Thoracic aorta (tissue), 2 donors: ENCODE measurements around the gene NEK9. TPM values are rescaled to one million over a fixed set of nuclear protein-coding genes. Genes with fewer than 3 reads are reported as not detected.

Source experiments
- ATAC-seq: fragments of 150-250 bp; one replicate; pipeline ENCODE4 v1.8.0; 2017; ENCODE audit warnings: low read depth; ENCODE audit not compliant: insufficient number of reproducible peaks, low FRiP score
- DNase-seq: peaks from one replicate; pipeline ENCODE4 v3.0.0-alpha.2; 2020; ENCODE audit warnings: low spot score
- H3K27ac ChIP-seq, 2 donors: fragments of 200-600 bp; sonication (generic); 1 replicate in 1 of 2; 2 replicates in 1 of 2; pipeline ENCODE4 v1.5.1; 2016; ENCODE audit warnings: mild to moderate bottlenecking in 2 of 2, moderate library complexity in 2 of 2
- H3K27me3 ChIP-seq: fragments of 200-600 bp; sonication (generic); replicated peaks from 2 replicates; pipeline ENCODE4 v1.6.0; 2016; ENCODE audit warnings: mild to moderate bottlenecking; ENCODE audit not compliant: insufficient read depth
- H3K36me3 ChIP-seq: fragments of 200-600 bp; sonication (generic); one replicate; pipeline ENCODE4 v1.5.1; 2016
- H3K4me1 ChIP-seq, 2 donors: fragments of 200-600 bp; sonication (generic); 1 replicate in 1 of 2; 2 replicates in 1 of 2; pipeline versions ENCODE4 v1.5.1 to v1.6.0; 2016; ENCODE audit warnings: low read depth in 2 of 2, mild to moderate bottlenecking in 1 of 2; ENCODE audit not compliant: control insufficient read depth in 1 of 2
- H3K4me3 ChIP-seq: fragments of 200-600 bp; sonication (generic); 2 replicates; pipeline ENCODE4 v1.5.1; 2016; ENCODE audit warnings: mild to moderate bottlenecking
- H3K9me3 ChIP-seq: fragments of 200-600 bp; sonication (generic); 2 replicates; pipeline ENCODE4 v1.5.1; 2016
- CTCF ChIP-seq: fragments of 200-600 bp; sonication (generic); IDR thresholded peaks from one replicate; pipeline ENCODE4 v1.5.1; 2019; ENCODE audit warnings: antibody characterized with exemption
- total RNA-seq, 2 donors: library from RNA; depleted of rRNA; stranded (reverse); fragments of >200 nt; gene quantifications; one replicate each; pipeline versions ENCODE4 v1.1.0 to v1.2.3, GENCODE V29; 2016

Gene NEK9
- total RNA-seq, 2 donors from 2014 or later, result 51.3 to 65.3 TPM

GRCh38 chr14:75044322-75044721, 82.5 kb downstream of the NEK9 start:
- no peaks in the 10 kb centered on the region for H3K9me3 ChIP-seq
- no peak for TF ChIP-seq CTCF
- DNase-seq, result no peak
- peaks cover 1 to 28% of the 10 kb centered on the region in 2 donors for H3K4me1 ChIP-seq
- H3K4me3 ChIP-seq, result no peak overlapping the region
- H3K27ac ChIP-seq, result no peak overlapping the region
- no peak for ATAC-seq
- no peaks in the 10 kb centered on the region for H3K27me3 ChIP-seq
- H3K36me3 ChIP-seq, result peaks cover 11% of the 10 kb centered on the region

DNA sequence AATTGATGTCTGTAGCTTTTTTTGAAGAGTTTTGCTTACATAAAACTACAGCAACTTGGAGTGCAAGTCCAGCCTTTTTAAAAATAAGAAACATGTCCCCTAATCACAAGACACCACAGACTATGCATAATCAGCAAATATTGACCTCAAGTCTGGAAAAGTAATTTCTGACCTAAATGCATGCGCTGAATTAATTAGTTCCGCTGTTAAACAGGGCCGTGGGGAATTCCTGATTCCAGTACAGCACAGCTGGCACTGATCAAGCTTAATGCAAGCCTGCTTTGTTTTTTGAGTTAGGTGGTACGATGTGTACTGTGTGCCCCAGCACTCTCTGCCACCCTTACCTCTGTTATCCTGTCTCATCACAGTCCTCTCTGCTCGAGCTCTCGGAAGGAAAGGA, 84.8 kb downstream of the NEK9 start:
- H3K27ac ChIP-seq, result no peak overlapping the region
- H3K9me3 ChIP-seq, result no peaks in the 10 kb centered on the region
- DNase-seq (no peak), ATAC-seq (no peak)
- H3K36me3 ChIP-seq, result peaks cover 24% of the 10 kb centered on the region
- H3K4me3 ChIP-seq, result no peak overlapping the region
- no peak for TF ChIP-seq CTCF
- no peaks in the 10 kb centered on the region for H3K27me3 ChIP-seq
- H3K4me1 ChIP-seq, result peaks cover 0 to 12% of the 10 kb centered on the region in 2 donors

DNA sequence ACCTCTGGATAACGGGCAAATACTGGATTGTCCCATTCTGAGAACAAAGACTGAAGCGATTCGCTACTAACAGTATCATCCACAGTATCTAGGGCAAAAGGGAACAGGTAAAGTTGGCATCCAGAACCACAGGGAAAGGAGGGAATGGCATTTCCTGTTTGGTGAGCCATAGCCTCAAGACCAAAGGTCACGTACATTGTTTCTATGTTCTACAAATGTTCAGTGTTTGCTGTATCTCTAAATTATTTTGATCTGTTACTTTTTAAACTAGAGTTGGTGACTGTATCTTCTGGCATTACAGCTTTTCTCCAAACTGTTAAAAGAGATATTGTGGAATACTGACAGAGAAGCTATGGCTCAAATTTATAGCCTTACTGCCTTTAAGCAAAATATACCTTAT, 85.2 kb downstream of the NEK9 start:
- TF ChIP-seq CTCF, result no peak
- Histone ChIP-seq H3K36me3 (peaks cover 24% of the 10 kb centered on the region), H3K27me3 (no peaks in the 10 kb centered on the region), H3K27ac (no peak overlapping the region), H3K4me3 (no peak overlapping the region), H3K9me3 (no peaks in the 10 kb centered on the region), H3K4me1 (peaks cover 0 to 12% of the 10 kb centered on the region in 2 donors)
- no peak for ATAC-seq
- DNase-seq, result no peak

- no peak for DNase-seq
- peaks cover 24% of the 10 kb centered on the region for H3K36me3 ChIP-seq
- no peak for ATAC-seq
- H3K27ac ChIP-seq, result no peak overlapping the region
- no peaks in the 10 kb centered on the region for H3K9me3 ChIP-seq
- no peak for TF ChIP-seq CTCF
- no peak overlapping the region for H3K4me3 ChIP-seq
- H3K27me3 ChIP-seq, result no peaks in the 10 kb centered on the region
- peaks cover 0 to 12% of the 10 kb centered on the region in 2 donors for H3K4me1 ChIP-seq
Observed at GRCh38 chr14:75040959-75041358, 85.9 kb downstream of the NEK9 start.

DNA sequence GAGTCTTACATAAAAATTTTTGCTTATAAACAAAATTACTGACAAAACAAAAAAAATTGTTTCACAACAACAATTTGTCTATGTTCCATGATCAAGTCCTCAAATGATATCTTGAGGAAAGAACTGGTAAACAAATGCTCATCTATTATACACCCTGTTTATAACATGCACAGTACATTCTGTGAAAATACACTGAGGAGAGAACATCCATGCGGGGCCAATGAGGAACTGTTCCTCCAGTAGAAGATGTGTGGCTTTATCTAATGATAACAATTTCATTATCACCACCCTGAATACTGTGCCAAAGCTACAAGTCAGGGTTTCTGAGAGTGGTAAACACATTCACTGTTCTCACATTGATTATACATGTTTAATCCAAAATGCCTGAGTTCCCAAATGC, 86.3 kb downstream of the NEK9 start:
- no peak for DNase-seq
- Histone ChIP-seq H3K27me3 (no peaks in the 10 kb centered on the region), H3K36me3 (peaks cover 24% of the 10 kb centered on the region), H3K9me3 (no peaks in the 10 kb centered on the region), H3K4me3 (no peak overlapping the region), H3K27ac (no peak overlapping the region), H3K4me1 (peaks cover 0 to 12% of the 10 kb centered on the region in 2 donors)
- no peak for ATAC-seq
- TF ChIP-seq CTCF, result no peak
